ENCODE data around the gene CEP41.

CEP41 gene

DNA sequence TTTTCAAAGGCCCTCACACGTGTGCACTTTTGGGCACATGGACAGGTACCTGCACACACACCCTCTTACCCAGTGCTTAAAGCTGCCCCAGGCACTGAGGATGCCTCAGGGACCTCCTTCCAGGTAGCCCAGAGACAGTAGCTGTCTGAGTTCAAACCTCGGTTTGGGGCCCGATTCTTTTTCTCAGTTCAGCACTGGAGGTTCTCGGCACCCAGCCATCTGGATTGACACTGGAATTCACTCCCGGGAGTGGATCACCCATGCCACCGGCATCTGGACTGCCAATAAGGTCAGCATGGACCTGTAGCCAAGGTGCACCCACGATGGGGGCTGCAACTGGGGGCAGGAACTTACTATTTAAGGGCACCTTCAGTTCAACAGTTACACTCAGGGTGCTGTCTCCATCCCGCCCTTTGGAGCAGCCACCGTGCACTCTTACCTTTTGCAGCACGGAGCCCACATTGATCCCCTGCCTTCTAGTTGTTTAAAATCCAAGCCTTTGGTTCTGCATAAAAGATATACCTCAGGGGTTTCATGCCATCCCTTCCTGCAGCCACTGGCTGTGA is 78.5 kb downstream of the CEP41 start:
- no peak for DNase-seq (ENCODE audit: extremely low read depth, insufficient read length)

DNA sequence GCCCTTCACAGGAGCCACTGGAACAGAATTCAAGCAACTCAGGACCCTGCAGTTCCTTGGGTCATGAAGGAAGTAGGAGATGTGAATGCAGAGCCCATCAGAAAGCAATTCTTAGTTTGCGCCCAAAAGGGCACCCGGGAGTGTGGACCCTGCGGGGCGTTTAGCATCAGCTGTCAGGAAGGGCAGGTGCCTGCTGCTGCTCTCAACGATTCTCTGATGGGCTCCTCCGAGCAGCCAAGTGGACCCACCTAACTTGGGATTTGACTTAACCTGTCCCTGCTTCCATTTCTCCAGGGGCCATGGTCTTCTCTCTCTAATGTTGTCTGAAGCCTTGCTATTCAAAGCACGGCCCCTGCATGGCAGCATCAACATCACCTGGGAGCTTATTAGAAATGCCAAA is 79.1 kb downstream of the CEP41 start:
- TF ChIP-seq, protein P1, sequence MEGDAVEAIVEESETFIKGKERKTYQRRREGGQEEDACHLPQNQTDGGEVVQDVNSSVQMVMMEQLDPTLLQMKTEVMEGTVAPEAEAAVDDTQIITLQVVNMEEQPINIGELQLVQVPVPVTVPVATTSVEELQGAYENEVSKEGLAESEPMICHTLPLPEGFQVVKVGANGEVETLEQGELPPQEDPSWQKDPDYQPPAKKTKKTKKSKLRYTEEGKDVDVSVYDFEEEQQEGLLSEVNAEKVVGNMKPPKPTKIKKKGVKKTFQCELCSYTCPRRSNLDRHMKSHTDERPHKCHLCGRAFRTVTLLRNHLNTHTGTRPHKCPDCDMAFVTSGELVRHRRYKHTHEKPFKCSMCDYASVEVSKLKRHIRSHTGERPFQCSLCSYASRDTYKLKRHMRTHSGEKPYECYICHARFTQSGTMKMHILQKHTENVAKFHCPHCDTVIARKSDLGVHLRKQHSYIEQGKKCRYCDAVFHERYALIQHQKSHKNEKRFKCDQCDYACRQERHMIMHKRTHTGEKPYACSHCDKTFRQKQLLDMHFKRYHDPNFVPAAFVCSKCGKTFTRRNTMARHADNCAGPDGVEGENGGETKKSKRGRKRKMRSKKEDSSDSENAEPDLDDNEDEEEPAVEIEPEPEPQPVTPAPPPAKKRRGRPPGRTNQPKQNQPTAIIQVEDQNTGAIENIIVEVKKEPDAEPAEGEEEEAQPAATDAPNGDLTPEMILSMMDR (IDR thresholded peaks at IDR 0.05; ENCODE audit: insufficient read depth, low read length, poor library complexity, severe bottlenecking) = no peak
- no peaks in the 10 kb centered on the region for H3K27me3 ChIP-seq (replicated peaks; ENCODE audit: control insufficient read depth, insufficient read depth, low read length)

More for the DNA sequence above, 78.5 kb downstream of the CEP41 start:
- Histone ChIP-seq H3K4me3 (replicated peaks; ENCODE audit: low read depth, low read length) (no peak overlapping the region), H3K27me3 (replicated peaks; ENCODE audit: control insufficient read depth, insufficient read depth, low read length) (no peaks in the 10 kb centered on the region), H3K36me3 (ENCODE audit: control insufficient read depth, insufficient read depth, low read length) (no peaks in the 10 kb centered on the region; the same call in 1 of the 2 replicates)
- TF ChIP-seq, protein P1 (IDR thresholded peaks at IDR 0.05; ENCODE audit: insufficient read depth, low read length, poor library complexity, severe bottlenecking) = no peak

DNA sequence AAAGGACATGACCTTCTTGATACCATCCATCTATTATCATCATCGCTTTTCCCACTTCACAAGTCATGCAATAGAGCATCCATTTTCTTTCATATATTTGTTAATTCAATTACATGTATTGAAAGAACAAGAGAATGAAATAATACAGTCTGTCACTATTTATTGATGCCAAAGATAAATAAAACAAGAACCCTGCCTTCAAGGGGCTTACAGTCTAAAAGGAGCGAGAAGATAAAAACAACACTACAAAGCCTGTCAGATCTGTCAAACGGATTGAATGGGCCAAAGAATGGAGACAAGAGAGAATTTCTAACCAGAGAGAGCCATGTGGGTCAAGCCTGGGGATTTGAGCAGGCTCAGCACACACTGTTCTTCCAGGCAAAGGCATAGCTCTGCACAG is 80.3 kb downstream of the CEP41 start:
- no peaks in the 10 kb centered on the region; the same call in 1 of the 2 replicates for H3K36me3 ChIP-seq (ENCODE audit: control insufficient read depth, insufficient read depth, low read length)
- DNase-seq (ENCODE audit: extremely low read depth, insufficient read length) = no peak
- no peak overlapping the region for H3K4me3 ChIP-seq (replicated peaks; ENCODE audit: low read depth, low read length)
- TF ChIP-seq, protein P1 (IDR thresholded peaks at IDR 0.05; ENCODE audit: insufficient read depth, low read length, poor library complexity, severe bottlenecking) = no peak
- no peaks in the 10 kb centered on the region for H3K27me3 ChIP-seq (replicated peaks; ENCODE audit: control insufficient read depth, insufficient read depth, low read length)

More for the DNA sequence above, 79.1 kb downstream of the CEP41 start:
- Histone ChIP-seq H3K4me3 (replicated peaks; ENCODE audit: low read depth, low read length) (no peak overlapping the region), H3K36me3 (ENCODE audit: control insufficient read depth, insufficient read depth, low read length) (no peaks in the 10 kb centered on the region; the same call in 1 of the 2 replicates)
- no peak for DNase-seq (ENCODE audit: extremely low read depth, insufficient read length)

DNA sequence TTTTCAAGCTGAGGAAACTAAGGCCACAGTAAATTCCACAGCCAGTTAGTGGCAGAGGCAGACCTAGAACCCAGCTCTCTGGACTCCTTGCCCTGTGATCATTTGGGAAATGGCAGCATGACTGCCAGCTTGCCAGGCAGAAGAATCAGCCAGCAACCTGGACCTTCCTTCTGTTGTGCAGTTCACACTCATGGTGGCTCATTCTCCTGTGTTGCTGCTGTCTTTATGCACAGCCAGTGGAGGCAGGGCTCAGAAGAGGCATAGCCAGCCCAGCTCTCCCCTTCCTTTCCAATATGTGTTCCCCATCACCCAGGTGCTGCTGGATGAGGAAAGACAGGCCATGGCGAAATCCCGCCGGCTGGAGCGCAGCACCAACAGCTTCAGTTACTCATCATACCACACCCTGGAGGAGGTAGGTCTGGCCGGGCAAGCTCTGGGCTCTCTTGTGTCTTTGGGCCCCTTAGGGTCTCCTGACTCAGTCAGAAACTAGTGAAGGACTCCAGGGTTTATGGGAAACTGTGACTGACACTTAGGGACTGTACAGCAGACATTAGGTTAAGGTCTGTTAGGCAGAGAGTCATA is 81.4 kb downstream of the CEP41 start:
- Histone ChIP-seq H3K4me3 (replicated peaks; ENCODE audit: low read depth, low read length) (no peak overlapping the region), H3K27me3 (replicated peaks; ENCODE audit: control insufficient read depth, insufficient read depth, low read length) (no peaks in the 10 kb centered on the region), H3K36me3 (ENCODE audit: control insufficient read depth, insufficient read depth, low read length) (no peaks in the 10 kb centered on the region; the same call in 1 of the 2 replicates)
- no peak for DNase-seq (ENCODE audit: extremely low read depth, insufficient read length)
- TF ChIP-seq, protein P1 (IDR thresholded peaks at IDR 0.05; ENCODE audit: insufficient read depth, low read length, poor library complexity, severe bottlenecking) = no peak

DNA sequence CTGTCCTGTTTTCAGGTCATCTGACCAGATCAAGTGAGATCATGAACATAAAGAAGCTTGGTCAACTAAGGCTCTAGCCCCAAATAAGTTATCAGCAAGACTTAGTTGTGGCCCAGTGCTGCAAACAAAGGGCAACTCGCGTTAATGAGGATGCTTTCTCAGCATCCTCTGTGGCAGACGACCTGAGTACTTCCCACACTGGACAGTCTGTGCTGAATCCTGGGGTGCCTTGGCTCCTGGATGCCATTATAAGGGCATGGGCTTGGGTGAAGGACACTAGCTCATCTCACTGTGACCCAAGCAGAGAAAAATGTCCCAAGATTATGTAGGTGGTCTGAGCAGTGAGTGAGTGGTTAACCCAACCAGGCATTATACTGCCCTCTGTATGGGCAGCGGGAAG is 82.3 kb downstream of the CEP41 start:
- no peaks in the 10 kb centered on the region; the same call in 1 of the 2 replicates for H3K36me3 ChIP-seq (ENCODE audit: control insufficient read depth, insufficient read depth, low read length)
- H3K27me3 ChIP-seq (replicated peaks; ENCODE audit: control insufficient read depth, insufficient read depth, low read length) = no peaks in the 10 kb centered on the region
- H3K4me3 ChIP-seq (replicated peaks; ENCODE audit: low read depth, low read length) = no peak overlapping the region
- no peak for DNase-seq (ENCODE audit: extremely low read depth, insufficient read length)
- TF ChIP-seq, protein P1 (IDR thresholded peaks at IDR 0.05; ENCODE audit: insufficient read depth, low read length, poor library complexity, severe bottlenecking) = no peak
